SH-SY5Y (cell line): ENCODE results near the gene GABRR1.

Source experiments
- GATA2 ChIP-seq: IDR thresholded peaks from 2 replicates; pipeline ENCODE4 v1.6.1; 2011; ENCODE audit warnings: mild to moderate bottlenecking, low read depth, low read length
- GATA3 ChIP-seq: IDR thresholded peaks from 2 replicates; pipeline ENCODE4 v1.6.1; 2011; ENCODE audit warnings: low read depth, mild to moderate bottlenecking, low read length, moderate library complexity

DNA sequence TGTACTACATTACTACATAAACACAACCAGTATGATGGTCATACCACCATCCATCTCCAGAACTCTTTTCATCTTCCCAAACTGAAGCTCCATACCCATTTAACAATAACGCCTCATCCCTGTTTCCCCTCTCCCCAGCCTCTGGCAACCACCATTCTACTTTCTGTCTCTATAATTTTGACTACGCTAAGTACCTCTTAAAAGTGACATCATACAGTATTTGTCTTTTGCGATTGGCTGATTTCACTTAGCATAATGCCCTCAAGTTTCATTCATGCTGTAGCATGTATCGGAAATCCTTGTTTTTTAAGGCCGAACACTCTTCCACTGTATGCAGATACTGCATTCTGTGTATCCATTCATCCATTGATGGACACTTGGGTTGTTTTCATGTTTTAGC is 29.7 kb downstream of the GABRR1 start:
- TF ChIP-seq GATA2 = no peak
- no peak for TF ChIP-seq GATA3
